ENCODE results near the gene RNF31. TPM values are rescaled to one million over a fixed set of nuclear protein-coding genes. Genes with fewer than 3 reads are reported as not detected.

Gene RNF31
- total and polyA plus RNA-seq, 2 of the 13 experiments (the other 11 are each of a cell fraction or from before 2014, with no cell fraction given): 48.2 to 86.8 TPM

GRCh38 chr14:24136684-24137528 lies 10.4 kb upstream of the RNF31 start (continued):
- TF ChIP-seq ARID4A (CRISPR knock-in tag; IDR thresholded peaks at IDR 0.05; ENCODE audit: borderline replicate concordance) (no peak), RBM22 (optimal IDR thresholded peaks at IDR 0.05; ENCODE audit: low read length) (peak; percentile 61), ZNF34 (CRISPR knock-in tag; IDR thresholded peaks at IDR 0.05; ENCODE audit: borderline replicate concordance) (no peak), HNF4A (CRISPR knock-in tag; IDR thresholded peaks at IDR 0.05) (no peak), MLX (CRISPR knock-in tag; IDR thresholded peaks at IDR 0.05) (no peak), HOXD1 (CRISPR knock-in tag; IDR thresholded peaks at IDR 0.05) (0 out of 2 replicates have a peak, but pooled peaks have one; percentile 46), THAP11 (CRISPR knock-in tag; IDR thresholded peaks at IDR 0.05) (no peak), ZNF17 (CRISPR knock-in tag; IDR thresholded peaks at IDR 0.05) (no peak), ZNF569 (CRISPR knock-in tag; IDR thresholded peaks at IDR 0.05; ENCODE audit: borderline replicate concordance) (no peak), ZFP91 (CRISPR knock-in tag; IDR thresholded peaks at IDR 0.05; ENCODE audit: borderline replicate concordance) (no peak), AHR (CRISPR knock-in tag; IDR thresholded peaks at IDR 0.05) (no peak), IKZF4 (CRISPR knock-in tag; IDR thresholded peaks at IDR 0.05; ENCODE audit: borderline replicate concordance, low read depth, not compliant biosample characterization) (peak; percentile 52), XBP1 (CRISPR knock-in tag; IDR thresholded peaks at IDR 0.05) (no peak), ZNF329 (CRISPR knock-in tag; IDR thresholded peaks at IDR 0.05; ENCODE audit: low read depth) (no peak), ZIK1 (CRISPR knock-in tag; IDR thresholded peaks at IDR 0.05; ENCODE audit: borderline replicate concordance, low read depth) (no peak), ZNF574 (CRISPR knock-in tag; IDR thresholded peaks at IDR 0.05) (peak; percentile 13; the same call in 1 of the 2 replicates), ZNF660 (CRISPR knock-in tag; IDR thresholded peaks at IDR 0.05; ENCODE audit: borderline replicate concordance, low read depth) (0 out of 2 replicates have a peak, but pooled peaks have one; percentile 85), SIN3B (IDR thresholded peaks at IDR 0.05; ENCODE audit: low read length) (no peak)

Data from HepG2 (cell line).